Stimulated activated CD8-positive, alpha-beta memory T cell treated with anti-CD3 and anti-CD28 coated beads, Interleukin-7, amount 100 ng/mL, for 4 hours (primary cell): ENCODE results near the gene NT5C1A.
A peak's percentile ranks its signal among the peaks of the same experiment; 100 is the strongest.

Source experiments
- DNase-seq, 2 donors: peaks; one replicate each; pipeline ENCODE4 v3.0.0-alpha.2; 2020; ENCODE audit warnings: low read depth in 2 of 2

Gene NT5C1A

GRCh38 chr1:39637361-39637760, 34.5 kb downstream of the NT5C1A start:
- DNase-seq: no peak

DNA sequence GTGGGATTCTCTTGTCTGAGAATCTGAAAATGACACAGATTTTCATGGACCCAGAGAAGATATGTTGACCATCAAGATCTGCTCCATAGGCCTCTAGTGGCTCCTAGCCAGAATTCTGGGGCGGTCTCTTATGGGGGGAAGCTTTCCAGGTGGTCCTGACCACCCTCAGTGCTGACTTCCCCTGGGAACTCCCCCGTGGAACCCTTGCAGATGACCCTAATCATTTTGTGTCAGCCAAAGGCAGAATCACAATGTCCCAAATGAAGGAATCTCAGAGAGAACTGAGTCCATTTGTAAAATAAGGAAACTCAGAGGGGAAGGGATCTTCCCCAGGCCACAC, 36.1 kb downstream of the NT5C1A start:
- no peak for DNase-seq

- no peak for DNase-seq
Measured at GRCh38 chr1:39635205-39635870, 36.6 kb downstream of the NT5C1A start.

DNA sequence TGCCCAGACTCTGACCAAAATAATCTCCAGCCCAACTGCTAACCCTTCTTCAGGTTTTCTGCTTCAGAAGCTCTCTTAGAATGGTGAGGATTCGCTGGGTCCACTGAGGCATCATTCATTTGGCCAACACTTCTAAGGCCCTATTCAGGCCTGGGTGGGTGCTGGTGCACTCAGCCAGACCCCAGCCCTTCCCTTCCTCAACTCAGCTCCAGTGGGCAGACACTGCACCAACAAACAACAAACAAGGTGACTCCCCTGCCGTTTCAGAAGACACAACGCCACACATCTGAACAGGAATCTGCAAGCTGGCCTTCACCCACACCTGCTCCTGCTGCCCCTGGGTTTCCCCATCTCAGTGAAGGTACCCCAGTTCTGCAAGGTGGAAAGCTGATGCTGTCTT, 38.5 kb downstream of the NT5C1A start:
- DNase-seq: no peak

DNA sequence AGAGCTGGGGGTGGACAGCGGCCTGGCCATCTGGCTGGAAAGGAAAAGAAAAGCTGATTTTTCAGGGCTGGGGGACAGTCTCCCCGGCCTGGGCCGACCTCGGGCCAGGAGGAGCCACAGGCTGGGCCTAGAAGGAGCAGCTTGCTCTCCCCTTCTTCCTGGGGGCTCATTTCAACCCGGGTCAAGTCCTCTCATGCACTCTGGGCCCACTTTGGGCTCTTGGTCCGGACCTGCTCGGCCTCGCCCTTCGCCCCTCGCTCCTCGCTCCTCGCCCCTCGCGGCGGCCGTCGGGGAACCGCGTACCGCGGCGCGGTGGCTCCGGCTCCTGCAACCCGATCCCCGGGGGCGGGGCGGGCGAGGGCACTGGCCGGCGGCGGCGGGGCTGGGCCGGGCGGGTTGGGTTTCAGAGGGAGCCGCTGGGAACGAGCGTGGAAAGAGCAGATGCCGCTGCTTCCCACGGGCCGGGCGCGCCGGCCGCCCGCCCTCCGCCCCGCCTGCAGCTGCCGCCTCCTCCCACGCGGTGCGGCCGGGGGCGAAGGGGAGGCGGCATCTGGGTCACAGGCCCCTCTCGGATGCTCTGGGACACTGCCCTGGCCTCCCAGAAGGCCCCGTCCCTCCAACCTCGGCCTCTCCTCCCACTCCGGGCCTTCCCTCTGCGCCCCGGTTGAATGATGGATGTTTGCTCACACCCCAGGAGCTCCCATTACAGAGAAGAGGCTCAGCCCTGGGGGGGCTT, 39.1 kb downstream of the NT5C1A start:
- DNase-seq: no peak

DNA sequence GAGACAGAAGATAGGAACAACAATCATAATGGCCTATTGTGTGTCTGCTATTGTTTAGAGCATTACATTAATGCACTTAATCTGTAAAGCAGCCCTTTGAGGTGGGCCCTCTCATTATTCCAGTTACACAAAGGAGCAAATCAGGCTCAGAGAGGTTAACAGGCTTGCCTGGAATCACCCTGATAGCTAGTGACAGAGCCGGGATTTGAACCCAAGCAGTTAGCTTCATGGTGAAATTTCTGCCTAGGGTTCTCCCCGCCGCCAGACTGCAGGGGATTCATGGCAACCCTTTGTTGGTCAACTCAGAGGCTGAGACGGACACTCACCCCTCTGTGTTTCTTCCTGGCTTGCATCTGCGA, 39.6 kb downstream of the NT5C1A start:
- no peak for DNase-seq

DNA sequence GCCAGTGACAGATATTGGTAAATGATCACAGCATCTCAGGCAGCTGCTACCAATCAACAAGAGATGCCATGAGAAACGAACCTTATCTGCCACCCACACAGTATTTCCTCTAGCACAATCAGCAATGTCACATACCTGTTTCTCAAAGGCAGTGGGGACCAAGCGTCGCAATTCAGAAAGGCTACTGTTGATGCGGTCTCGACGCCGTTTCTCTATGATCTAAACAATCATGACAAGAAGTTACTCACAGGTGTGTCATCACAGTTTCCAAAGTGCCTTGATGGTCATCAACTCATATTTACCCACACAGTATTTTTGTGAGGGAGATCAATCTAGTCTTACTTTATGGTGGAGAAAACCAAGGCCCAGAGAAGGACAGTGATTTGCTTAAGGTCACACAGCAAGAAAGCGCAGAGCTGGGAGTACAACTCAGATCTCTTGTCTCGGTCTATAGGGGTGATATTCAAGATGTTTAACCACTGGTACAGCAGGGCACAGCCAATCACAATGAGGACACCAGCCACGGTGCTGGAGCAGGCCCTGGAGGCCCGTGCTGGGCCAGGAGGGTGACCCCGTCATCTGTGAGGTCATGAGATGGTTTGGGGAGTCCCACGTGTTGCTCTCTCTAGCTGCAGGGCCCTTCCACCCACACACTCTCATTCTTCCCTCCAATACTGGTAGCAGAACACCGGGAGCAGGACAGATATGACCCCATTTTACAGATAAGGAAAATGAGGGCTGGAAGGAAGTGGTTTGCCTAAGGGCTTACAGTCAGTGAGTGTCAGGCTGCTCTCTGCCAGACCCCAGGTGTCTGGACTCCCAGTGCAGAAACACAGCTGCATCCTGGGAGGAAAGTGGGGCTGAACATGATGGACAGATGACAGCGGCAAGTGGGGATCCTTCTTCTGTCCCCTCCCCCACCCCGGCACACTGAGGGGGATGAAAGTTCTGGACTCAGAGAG, 40.3 kb downstream of the NT5C1A start:
- DNase-seq: no peak

DNA sequence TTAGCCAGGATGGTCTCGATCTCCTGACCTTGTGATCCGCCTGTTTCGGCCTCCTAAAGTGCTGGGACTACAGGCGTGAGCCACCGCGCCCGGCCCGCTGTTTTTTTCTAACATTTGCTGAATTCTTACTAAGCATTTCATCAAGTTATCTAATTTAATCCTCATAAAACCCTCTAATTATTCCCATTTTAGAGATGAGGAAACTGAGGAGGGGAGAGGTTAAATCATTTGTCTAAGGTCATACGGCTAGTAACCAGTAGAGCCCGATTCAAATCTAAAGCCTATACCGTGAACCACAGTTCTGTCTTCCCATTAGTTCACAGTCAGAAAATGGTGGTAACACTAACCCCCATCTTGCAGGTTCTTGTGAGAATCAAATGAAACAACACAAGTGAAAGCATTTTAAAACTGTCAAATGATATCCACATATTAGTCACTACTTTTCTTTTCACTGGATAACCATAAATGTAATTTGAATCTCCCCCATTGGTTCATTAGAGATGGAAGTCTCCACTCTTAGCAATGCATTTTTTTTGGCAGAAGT, 43.0 kb downstream of the NT5C1A start:
- no peak for DNase-seq

DNA sequence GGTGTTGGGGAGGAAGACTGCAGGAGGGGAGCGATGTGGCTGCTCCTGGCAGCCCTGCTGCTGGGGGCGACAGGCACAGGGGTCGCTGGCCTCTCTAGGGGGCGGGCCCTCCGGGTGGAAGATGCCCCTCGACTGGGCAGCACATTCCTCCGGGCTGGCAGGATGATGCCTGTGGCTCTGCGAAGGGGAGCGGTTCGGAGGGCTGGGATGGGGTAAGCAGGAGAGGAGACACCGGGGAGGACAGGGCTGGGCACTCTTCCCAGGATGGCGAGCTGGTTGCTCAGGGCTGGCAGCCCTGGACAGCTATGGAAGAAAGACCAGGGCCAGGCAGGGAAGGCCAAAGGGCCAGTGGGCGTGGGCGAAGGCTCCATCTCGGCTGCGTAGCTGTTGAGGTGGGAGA, 45.3 kb downstream of the NT5C1A start:
- no peak for DNase-seq

DNA sequence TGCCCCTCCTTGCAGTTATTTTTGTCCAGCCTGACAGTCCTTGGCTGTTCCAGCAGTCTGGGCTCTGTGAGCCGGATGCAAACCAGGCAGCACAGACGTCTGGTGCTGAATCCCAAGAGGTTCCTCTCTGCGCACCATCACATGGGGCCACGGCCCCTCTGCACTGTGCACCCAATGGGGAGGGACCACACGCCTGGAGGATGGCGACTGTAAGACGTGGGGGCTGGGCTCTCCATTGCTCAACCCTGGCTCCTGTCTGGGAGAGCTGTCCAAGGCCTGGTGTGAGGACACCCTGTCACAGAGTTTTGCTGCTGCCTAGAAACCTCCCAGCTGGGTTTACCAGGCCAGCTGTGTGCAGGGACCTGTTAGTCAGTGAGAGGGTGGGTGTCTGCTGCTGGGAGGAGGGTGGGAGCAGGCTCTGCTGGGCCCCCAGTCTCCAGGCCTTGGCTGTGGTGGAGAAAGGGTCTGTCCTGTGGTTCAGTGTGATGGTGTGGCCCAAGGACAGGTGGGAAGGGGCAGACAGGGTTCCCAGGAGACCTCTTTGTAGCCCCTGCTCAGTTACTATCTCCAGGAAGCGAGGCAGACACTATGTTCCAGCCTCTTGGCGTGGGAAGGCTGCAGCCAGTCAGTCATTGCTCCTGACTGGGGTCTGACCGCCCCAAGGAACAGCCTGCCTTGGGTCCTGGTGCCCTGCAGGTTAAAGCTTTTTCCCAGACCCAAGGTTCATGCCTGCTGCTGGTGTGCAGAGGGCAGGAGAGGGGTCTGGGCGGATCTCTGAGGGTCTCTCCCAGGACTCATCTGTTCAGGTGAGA, 46.2 kb downstream of the NT5C1A start:
- no peak for DNase-seq

GRCh38 chr1:39625009-39625408, 46.9 kb downstream of the NT5C1A start:
- DNase-seq: no peak

GRCh38 chr1:39623053-39623452, 48.9 kb downstream of the NT5C1A start:
- no peak for DNase-seq

GRCh38 chr1:39622427-39622826, 49.5 kb downstream of the NT5C1A start:
- DNase-seq: no peak

DNA sequence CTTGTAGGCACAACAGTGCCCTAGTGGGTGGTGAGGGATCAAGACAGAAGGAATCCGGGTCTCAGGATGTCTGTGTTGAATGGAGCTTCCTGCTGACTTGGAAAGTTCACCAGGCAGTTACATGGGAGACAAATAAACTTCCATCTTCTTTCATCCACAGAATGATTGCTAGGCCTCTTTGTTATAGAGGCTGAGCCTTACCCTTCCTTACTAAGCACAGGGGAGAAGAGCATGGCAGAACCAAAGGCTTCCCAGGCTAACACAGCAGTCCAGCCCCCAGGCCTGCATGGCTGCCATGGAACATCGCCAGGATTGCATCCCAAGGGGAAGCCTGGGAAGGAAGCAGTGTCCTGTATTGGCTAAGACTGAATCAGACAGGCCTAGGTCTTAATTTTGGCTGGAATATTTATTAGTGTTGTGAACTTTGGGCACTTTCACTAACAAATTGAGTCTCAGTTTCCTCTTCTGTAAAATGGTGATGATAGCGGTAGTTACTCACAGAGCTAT, 51.2 kb downstream of the NT5C1A start:
- DNase-seq: no peak

GRCh38 chr1:39617488-39618049, 54.3 kb downstream of the NT5C1A start:
- DNase-seq: no peak

DNA sequence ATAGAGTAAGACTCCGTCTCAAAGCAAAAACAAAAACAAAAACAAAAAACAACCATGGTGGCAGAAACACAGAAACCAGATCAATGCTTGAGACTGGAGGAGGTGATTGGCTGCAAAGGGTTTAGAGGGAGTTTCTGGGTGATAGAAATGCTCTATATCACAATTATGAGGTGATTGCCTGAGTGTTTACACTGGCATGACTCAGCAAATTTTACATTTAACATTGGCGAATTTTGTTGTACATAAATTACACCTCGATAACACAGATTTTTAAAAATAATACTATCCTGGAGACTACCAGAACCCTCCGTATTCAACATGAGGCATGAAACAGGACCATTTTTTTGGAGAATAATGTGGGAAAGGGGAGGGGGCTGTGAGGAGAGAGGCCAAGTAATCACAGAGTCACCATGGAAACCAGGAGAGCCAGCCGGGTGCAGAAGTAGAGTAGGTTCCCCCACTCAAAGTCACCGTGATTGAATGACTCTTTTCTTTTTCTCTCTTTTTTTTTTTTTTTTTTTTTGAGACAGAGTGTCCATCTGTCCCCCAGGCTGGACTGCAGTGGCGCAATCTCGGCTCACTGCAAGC, 56.7 kb downstream of the NT5C1A start:
- no peak for DNase-seq

DNA sequence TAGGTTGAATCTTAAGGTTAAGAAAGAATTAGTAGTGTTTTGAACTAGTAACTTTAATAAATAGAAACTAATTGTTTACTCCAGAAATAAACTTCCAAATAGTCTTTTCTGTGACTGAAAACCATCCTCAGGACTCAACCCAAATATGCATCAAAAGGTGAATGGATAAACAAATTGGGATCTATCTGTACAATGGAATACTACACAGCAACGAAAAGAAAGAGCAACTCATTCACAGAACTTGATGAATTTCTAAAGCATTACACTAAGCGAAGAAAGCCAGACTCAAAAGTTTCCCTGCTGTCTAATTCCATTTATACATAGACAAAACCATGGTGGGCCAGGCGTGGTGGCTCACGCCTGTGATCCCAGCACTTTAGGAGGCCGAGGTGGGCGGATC, 57.4 kb downstream of the NT5C1A start:
- no peak for DNase-seq

DNA sequence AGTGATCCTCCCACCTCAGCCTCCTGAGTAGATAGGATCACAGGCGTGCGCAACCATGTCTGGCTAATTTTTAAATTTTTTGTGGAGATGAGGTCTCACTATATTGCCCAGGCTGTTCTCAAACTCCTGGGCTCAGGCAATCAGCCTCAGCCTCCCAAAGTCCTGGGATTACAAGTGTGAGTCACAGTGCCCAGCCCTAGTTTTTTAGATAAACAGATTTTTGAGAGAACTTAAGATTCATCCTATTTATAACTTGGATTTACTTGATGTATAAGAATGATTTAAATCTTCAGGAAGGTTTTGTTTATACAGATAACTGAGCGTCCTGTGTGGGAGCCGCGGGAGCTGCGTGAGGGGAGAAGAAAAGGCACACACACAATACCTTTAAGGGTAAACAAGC, 58.7 kb downstream of the NT5C1A start:
- no peak for DNase-seq

- peak; percentile 60 to 66 for DNase-seq
Measured at GRCh38 chr1:39609618-39610331, 62.1 kb downstream of the NT5C1A start.
